Activated T-cell treated with anti-CD3 and anti-CD28 coated beads for 4 hours (primary cell): ENCODE results near the gene CCDC71.
A peak's percentile ranks its signal among the peaks of the same experiment; 100 is the strongest.

Experiments
- DNase-seq: peaks from one replicate; pipeline ENCODE4 v3.0.0-alpha.2; 2020

CCDC71 gene

GRCh38 chr3:49166752-49167556 lies 823 bp upstream of the CCDC71 start:
- DNase-seq: no peak

DNA sequence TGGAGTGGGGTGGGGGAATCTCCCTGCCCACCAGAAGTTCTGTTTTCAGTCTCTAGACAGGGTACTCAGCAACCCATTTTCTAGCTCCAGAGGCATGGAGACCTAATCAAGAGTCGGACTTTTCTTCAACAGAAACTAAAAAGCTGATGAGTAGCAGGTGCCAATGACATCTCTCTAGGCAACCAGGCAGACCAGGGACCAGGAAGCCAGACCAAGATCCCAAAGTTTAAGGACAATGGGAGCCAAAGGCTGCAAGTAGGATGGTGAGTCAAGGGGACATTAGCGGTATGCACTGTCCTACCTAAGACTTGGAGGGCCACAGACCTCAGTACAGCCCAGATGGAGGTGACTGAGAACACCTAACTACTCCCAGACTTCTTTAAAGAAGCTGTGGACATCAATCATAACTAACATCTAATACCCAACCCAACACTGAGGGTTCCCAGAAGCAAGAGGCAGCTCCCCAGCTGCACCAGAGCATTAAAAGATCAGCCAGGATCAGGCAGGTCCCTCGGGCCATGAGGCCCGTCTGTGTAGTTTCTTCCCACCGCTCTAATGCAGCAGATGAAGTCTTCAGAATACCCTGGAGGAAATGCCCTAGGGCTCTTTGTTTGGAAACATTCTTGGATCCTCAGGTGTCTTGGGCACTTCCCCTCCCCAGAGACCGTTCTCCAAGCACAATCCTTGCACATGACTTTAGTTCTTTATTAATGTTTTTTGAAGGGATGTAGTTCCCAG lies 979 bp downstream of the CCDC71 start:
- no peak for DNase-seq

DNA sequence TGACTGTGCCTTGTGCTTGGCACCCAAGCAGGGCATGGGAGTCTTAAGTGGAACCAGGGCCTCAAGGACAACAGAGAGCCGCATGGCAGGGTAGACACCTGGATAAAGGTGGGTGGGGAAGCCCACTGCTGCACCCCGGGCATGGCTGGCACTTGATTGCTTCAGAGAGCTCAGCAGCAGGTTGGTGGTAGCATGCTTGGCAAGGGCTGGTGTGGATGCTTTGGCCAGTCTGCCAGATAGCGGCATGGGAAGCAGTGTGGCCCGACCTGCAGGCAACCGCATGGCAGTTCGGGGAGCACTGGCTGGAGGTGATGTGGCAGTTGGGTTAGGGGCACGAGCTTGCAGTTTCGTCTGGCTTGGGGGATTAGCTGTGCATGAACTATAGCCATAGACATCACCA lies 2.5 kb downstream of the CCDC71 start:
- DNase-seq: no peak

DNA sequence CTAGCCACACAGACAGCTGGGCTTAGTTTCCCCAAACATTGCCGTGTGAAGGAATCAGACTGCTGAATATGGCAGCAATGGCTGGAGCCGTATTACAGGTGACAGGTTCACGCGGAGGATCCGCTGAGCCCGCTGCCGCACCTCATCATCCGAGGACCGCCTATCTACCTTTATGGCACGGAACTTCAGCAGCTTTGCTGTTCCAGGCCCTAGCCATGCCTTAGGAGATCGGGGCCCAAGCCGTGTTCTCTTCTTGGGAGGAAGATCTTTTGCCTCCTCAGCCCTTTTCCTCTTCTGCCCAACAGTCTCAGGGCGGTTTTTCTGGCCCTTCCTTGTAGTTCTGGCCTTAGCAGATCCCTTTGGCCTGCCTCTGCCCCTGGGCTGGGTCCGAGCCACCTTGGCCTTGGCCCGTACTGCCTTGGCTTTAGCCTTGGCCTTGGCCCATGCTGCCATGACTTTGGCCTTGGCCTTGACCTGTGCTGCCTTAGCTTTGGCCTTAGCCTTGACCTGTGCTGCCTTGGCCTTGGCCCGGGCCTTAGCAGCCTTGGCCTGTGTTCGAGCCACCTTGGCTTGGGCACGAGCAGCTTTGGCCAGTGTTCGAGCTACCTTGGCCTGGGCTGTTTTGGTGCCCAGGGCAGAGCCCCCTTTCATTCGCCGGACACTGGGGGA lies 3.2 kb downstream of the CCDC71 start:
- DNase-seq: no peak

DNA sequence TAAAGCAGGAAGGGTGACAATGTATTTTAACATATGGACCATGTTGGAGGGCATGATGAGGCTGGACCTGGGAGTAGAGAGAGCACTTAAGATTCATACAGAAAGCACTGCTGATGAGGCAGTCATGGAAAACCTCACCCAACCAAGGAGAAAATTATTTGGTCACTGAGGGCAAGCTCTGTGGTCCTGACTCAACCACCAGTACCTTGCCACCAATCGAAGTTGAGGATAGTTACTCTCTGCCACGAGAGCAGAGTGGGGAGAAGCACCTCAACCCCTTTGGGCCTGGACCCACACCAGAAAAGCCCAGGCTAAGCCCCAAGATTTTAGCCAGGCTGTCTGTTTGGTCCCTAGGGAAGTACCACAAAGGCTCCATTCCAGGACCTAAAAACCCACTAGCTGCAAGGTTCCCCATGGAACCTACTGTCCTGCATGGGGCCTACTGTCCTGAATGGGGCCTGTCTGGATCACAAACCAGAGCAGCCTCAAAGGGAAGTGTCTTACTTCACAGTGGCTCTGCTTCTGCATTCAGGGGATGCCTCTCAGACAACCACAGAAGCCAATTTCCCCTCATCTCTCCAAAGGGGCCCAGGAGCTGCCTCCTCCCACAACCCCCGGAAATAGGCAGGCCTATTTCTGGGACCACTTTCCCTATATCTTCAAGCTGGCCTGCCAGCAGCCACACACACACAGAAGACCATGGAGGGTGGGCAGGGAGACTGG lies 4.2 kb downstream of the CCDC71 start:
- no peak for DNase-seq

GRCh38 chr3:49161197-49161596 lies 4.9 kb downstream of the CCDC71 start:
- no peak for DNase-seq

- no peak for DNase-seq
Observed at GRCh38 chr3:49158792-49159191, 7.3 kb downstream of the CCDC71 start.

DNA sequence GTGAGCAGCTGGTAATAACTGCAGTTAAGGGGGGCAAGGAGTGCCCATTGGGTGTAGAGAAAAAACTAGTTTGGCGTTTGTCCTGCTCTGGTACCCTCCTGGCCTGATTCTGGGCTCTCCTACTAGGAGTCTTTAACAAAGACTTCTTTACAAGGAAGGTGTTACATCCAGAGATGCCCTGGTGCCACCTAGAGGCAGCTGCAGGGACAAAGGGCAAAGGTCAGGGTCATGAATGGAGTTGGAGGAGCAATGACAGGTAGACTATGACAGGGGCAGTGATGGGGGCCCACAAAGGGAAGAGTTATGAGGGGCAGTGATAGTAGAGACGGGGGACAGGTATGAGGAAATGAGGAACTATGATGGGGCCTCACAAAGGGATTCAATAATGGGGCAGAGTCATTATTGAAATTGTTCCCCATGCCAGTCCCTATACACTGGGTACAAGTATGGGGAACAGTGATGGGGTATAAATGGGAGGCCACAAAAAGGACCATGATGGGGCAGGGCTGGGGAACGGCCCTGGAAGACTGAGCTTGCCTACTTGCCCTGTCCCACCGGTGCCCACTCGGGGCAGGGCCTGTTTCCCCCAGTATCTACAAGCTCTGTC lies 7.9 kb downstream of the CCDC71 start:
- peak; percentile 46 for DNase-seq

DNA sequence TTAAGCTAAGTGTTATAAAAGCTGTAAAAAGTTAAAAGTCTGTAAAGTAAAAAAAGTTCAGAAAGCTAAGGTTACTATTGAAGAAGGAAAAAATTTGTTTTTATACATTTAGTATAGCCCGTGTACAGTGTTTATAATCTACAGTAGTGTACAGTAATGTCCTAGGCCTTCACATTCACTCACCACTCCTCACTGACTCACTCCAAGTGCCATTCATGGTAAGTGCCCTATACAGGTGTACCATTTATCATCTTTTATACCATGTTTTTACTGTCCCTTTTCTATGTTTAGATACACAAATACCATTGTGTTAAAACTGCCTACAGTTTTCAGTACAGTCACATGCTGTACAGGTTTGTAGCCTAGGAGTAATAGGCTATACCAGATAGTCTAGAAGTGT lies 8.8 kb downstream of the CCDC71 start:
- DNase-seq: no peak

GRCh38 chr3:49153349-49153912 lies 12.7 kb downstream of the CCDC71 start:
- no peak for DNase-seq

GRCh38 chr3:49151610-49152009 lies 14.5 kb downstream of the CCDC71 start:
- no peak for DNase-seq

GRCh38 chr3:49148159-49148558 lies 18.0 kb downstream of the CCDC71 start:
- DNase-seq: no peak

DNA sequence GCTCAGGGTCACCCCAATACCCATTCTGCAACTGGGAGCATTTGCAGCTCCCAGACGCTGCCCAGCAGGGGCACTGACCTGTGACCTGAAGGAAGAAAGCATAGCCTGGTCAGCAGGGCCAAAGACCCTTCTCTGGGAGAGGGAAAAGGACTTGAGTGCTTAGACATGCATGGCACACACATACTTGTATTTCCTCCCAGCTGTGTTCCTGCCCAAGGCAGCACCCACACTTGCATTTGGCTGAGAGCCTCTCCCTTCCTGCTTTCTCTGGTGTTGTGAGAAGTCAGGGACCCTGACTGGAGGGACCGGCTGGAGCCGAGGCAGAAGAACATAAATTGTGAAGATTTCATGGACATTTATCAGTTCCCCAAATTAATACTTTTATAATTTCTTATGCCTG lies 26.1 kb downstream of the CCDC71 start:
- DNase-seq: no peak

- no peak for DNase-seq
Observed at GRCh38 chr3:49135499-49135898, 30.6 kb downstream of the CCDC71 start.

- DNase-seq: no peak
Observed at GRCh38 chr3:49134471-49135265, 31.5 kb downstream of the CCDC71 start.

DNA sequence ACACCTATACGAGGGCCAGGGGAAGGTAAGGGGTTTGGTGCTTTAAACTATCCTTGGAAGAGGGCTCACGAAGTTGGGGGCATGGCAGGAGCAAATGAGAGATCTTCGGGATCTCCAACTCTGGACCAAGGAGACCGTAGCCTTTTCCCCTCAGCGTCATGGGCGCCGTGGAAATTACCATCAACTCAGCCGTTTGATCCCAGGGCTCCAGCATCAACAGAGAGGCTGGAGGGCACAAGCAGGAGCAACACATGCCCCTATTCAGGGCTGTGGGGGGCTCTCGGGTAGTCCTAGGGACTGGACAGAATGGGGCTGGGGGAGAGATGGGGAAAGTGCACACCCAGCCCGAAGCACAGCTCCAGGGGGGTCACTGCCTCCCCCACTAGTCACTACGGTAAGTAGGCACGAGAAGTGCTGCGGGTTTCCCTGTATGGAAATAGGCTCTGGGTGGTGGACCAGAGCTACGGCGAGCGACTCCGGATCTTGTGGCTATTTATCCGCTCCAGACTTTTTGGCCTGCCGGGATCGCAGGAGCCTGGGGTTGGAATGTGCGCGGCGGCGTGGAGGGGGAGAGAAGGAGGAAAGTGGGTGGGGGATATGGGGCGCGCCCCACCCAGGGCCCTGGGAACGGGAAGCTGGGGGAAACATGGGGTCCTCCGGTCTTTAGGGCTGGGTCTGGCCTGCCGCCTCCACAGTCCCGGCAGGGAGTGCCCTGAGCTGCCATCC lies 32.7 kb downstream of the CCDC71 start:
- no peak for DNase-seq

GRCh38 chr3:49132437-49133225 lies 33.5 kb downstream of the CCDC71 start, which contains the start of gene LAMB2:
TSS of gene LAMB2 (minus strand) at chr3:49133050. CDS start at chr3:49132867, 183 bp downstream.
- DNase-seq: no peak

DNA sequence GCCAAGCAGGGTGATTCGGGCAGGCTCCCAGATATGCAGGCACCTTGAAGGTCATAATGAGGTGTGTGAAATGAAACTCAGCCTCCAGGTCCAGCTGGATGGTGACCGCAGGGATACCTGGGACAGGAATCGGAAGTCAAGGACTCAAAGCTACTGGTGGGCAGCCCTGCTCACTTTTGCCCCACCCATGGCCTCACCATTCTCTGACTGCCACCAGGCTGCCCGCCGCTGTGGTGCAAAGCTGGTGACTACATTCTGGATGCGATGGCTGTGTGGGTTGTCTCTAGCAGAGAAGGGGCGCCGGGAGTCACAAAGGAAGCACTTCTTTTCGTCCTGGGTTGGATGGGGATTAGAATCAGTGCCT lies 34.1 kb downstream of the CCDC71 start:
- DNase-seq: no peak

DNA sequence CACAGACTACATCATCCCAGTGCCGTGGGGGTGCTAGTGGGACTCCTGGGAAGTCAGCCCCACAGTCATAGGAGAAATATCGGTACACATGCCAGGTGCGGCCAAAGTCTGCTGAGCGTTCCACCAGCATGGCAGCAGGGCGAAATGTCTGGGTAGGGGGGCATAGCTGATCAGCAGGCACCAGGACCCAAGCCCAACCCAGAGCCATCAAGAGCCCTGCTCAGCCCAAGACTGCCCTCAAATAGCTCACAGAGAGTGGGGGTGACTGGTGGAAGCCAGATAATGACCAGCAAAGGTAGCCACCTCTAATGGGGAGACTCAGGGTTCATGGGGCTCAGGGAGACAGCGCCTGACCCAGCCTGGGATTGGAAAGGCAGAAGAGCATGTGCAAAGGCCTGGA lies 34.6 kb downstream of the CCDC71 start:
- no peak for DNase-seq

DNA sequence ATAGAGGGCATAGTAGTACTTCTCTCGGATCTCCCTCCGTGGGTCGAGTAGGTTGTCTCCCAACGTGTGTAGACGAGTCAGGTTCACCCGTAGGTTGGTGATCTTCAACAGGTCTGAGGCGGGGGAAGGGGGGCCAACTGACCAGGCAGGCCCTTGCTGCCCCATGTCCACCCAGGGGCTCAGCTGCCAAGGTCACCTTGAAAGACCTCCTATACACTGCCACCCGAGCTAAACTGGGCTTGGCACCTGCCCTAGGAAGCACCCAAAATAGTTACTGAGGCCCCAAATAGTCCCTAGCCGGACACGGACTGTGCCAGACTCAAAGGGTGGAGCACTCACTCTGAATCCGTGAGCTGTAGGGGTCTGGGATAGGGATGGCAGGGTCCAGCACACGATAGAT lies 35.1 kb downstream of the CCDC71 start:
- no peak for DNase-seq
